T-cell (primary cell): ENCODE results near the gene ATP6V0E2. TPM values are rescaled to one million over a fixed set of nuclear protein-coding genes. Genes with fewer than 3 reads are reported as not detected.

Experiments
- ATAC-seq, 4 experiments: fragments of 200-7000 bp in 3 of 4; fragments of 150-1000 bp in 1 of 4; cut with Tn5 transposase; replicated peaks in 1 of 4; 1 replicate in 3 of 4; 2 replicates in 1 of 4; pipeline ENCODE4 v1.10.0; 2021; ENCODE audit warnings: moderate library complexity in 3 of 4, mild to moderate bottlenecking in 2 of 4, moderate number of reproducible peaks in 1 of 4
- CTCF ChIA-PET, 2 donors: fragments of 300-600 bp; sonication (Branson Sonifier 250); formaldehyde crosslinking; loops; one replicate each; lab custom pipeline; 2022; ENCODE audit warnings: antibody characterized with exemption in 2 of 2; lab: Charles Lee
- POLR2A ChIA-PET, 2 donors: fragments of 300-600 bp; sonication (Branson Sonifier 250); formaldehyde crosslinking; loops; one replicate each; lab custom pipeline; 2022; ENCODE audit warnings: antibody characterized with exemption in 2 of 2; lab: Charles Lee
- DNase-seq, 35 experiments: peaks; one replicate each; pipeline versions ENCODE4 v3.0.0 to v3.0.0-alpha.2; 2013 to 2023
- H3K27ac ChIP-seq: one replicate; pipeline ENCODE4 v1.5.1; 2013; ENCODE audit warnings: low read length
- H3K27me3 ChIP-seq, 2 experiments: replicated peaks in 1 of 2; 1 replicate in 1 of 2; 2 replicates in 1 of 2; pipeline versions ENCODE4 v1.6.1 to v1.7.0; 2013; ENCODE audit warnings: low read length in 1 of 2, mixed read lengths in 1 of 2; ENCODE audit not compliant: control insufficient read depth in 2 of 2, insufficient read depth in 2 of 2; ENCODE audit errors: extremely low read depth in 1 of 2
- H3K36me3 ChIP-seq, 2 donors: 1 replicate in 1 of 2; 2 replicates in 1 of 2; pipeline versions ENCODE4 v1.6.1 to v1.7.0; 2013; ENCODE audit warnings: low read length in 1 of 2; ENCODE audit not compliant: control insufficient read depth in 2 of 2, insufficient read depth in 1 of 2; ENCODE audit errors: extremely low read depth in 1 of 2
- H3K4me1 ChIP-seq, 2 experiments: 1 replicate in 1 of 2; 2 replicates in 1 of 2; pipeline versions ENCODE4 v1.6.1 to v1.7.0; 2013; ENCODE audit warnings: low read length in 2 of 2, mixed read lengths in 1 of 2; ENCODE audit not compliant: insufficient read depth in 2 of 2, control insufficient read depth in 1 of 2; ENCODE audit errors: extremely low read depth in 1 of 2
- H3K4me3 ChIP-seq, 2 donors: 1 replicate in 1 of 2; 2 replicates in 1 of 2; pipeline versions ENCODE4 v1.5.1 to v1.7.0; 2013; ENCODE audit warnings: mild to moderate bottlenecking in 2 of 2, low read length in 1 of 2, moderate library complexity in 1 of 2; ENCODE audit not compliant: control insufficient read depth in 1 of 2; ENCODE audit errors: extremely low read depth in 1 of 2
- H3K9me3 ChIP-seq: 2 replicates; pipeline ENCODE4 v1.7.0; 2013
- H3K27ac Mint-ChIP-seq, 2 donors: one replicate each; pipeline ENCODE4 v1.8.0; 2020 to 2021; ENCODE audit warnings: mild to moderate bottlenecking in 2 of 2, mixed read lengths in 2 of 2
- H3K27me3 Mint-ChIP-seq, 2 donors: one replicate each; pipeline ENCODE4 v1.8.0; 2021 to 2022; ENCODE audit warnings: mixed read lengths in 2 of 2
- H3K36me3 Mint-ChIP-seq: one replicate; pipeline ENCODE4 v1.8.0; 2021; ENCODE audit warnings: mixed read lengths
- H3K4me1 Mint-ChIP-seq, 3 donors: one replicate each; pipeline ENCODE4 v1.8.0; 2020 to 2022; ENCODE audit warnings: mixed read lengths in 3 of 3, mild to moderate bottlenecking in 1 of 3
- H3K4me3 Mint-ChIP-seq, 3 donors: one replicate each; pipeline ENCODE4 v1.8.0; 2020 to 2022; ENCODE audit warnings: mild to moderate bottlenecking in 3 of 3, mixed read lengths in 3 of 3, moderate library complexity in 3 of 3
- H3K9me3 Mint-ChIP-seq, 3 donors: one replicate each; pipeline ENCODE4 v1.8.0; 2020 to 2022; ENCODE audit warnings: mixed read lengths in 3 of 3
- WGBS: methylation state at CpG from one replicate; pipeline ENCODE4 v1.1.5; 2013; ENCODE audit warnings: missing lambda C conversion rate; ENCODE audit not compliant: insufficient coverage; 5-methylcytosine and 5-hydroxymethylcytosine counted together
- total RNA-seq, 35 experiments: library from RNA in 6 of 35; stranded (reverse) in 6 of 35; fragments of 120-200 nt in 1 of 35; gene quantifications; one replicate each; pipeline versions ENCODE4 v1.2.1 to v1.2.4 and lab custom pipeline; 2013 to 2026

The ATP6V0E2 gene
- total RNA-seq, 5 donors from 2014 or later (not counting 1 experiment from before 2014, with no cell fraction given): 48.5 to 79.4 (median 63.9) TPM

GRCh38 chr7:149881328-149882247 lies 7.8 kb downstream of the ATP6V0E2 start:
- whole genome bisulfite sequencing: 91% methylated on average over 15 of the region's 19 CpGs
- Mint-ChIP-seq H3K36me3 (peaks cover 28% of the 10 kb centered on the region), H3K9me3 (no peaks in the 10 kb centered on the region), H3K4me3 (no peak overlapping the region), H3K27me3 (no peaks in the 10 kb centered on the region), H3K4me1 (peaks cover 23 to 33% (median 23%) of the 10 kb centered on the region in 3 donors), H3K27ac (peak overlapping the region; percentile 50 to 64)
- Histone ChIP-seq H3K4me3 (no peak overlapping the region), H3K9me3 (no peaks in the 10 kb centered on the region), H3K27ac (no peak overlapping the region), H3K27me3 (no peaks in the 10 kb centered on the region), H3K4me1 (peaks cover 0 to 8% of the 10 kb centered on the region in 2 experiments), H3K36me3 (peaks cover 0 to 32% of the 10 kb centered on the region in 2 donors)
- CTCF ChIA-PET: no interaction called here
- ATAC-seq (no peak), DNase-seq (peak in 1 of 35 experiments; percentile 0)
- POLR2A ChIA-PET: no interaction called here

- H3K9me3 ChIP-seq: no peaks in the 10 kb centered on the region
- Mint-ChIP-seq H3K9me3 (no peaks in the 10 kb centered on the region), H3K36me3 (peaks cover 30% of the 10 kb centered on the region), H3K4me3 (no peak overlapping the region), H3K4me1 (peaks cover 20 to 27% (median 23%) of the 10 kb centered on the region in 3 donors), H3K27ac (peak overlapping the region; percentile 32 to 76), H3K27me3 (no peaks in the 10 kb centered on the region)
- CTCF ChIA-PET: interaction anchor here in 1 of 2 donors (0.6 to 1.4 kb wide), 4 partner anchors 13 to 1611 kb away, joined by 3 to 5 read pairs (median 3); partner anchors contain the start of gene ZNF862
- peaks cover 0 to 8% of the 10 kb centered on the region in 2 experiments for H3K4me1 ChIP-seq
- H3K36me3 ChIP-seq: peaks cover 0 to 25% of the 10 kb centered on the region in 2 donors
- H3K4me3 ChIP-seq: no peak overlapping the region
- 90% methylated on average over 4 of the region's 11 CpGs for WGBS
- POLR2A ChIA-PET: no interaction called here
- peak in 1 of 35 experiments; percentile 0 for DNase-seq
- no peak overlapping the region for H3K27ac ChIP-seq
- no peaks in the 10 kb centered on the region for H3K27me3 ChIP-seq
- no peak for ATAC-seq
Measured at GRCh38 chr7:149882248-149883047, 8.7 kb downstream of the ATP6V0E2 start.

- Histone ChIP-seq H3K9me3 (no peaks in the 10 kb centered on the region), H3K36me3 (peaks cover 0 to 19% of the 10 kb centered on the region in 2 donors), H3K4me1 (peaks cover 0 to 8% of the 10 kb centered on the region in 2 experiments), H3K4me3 (no peak overlapping the region), H3K27me3 (no peaks in the 10 kb centered on the region), H3K27ac (no peak overlapping the region)
- CTCF ChIA-PET: interaction anchor here in 1 of 2 donors (0.7 to 1.7 kb wide), 6 partner anchors 8 to 45 kb away, joined by 3 to 5 read pairs (median 3); partner anchors contain the start of gene ZNF862
- ATAC-seq: peak in 1 of 4 experiments; percentile 13
- no peaks in the 10 kb centered on the region for H3K9me3 Mint-ChIP-seq
- H3K4me1 Mint-ChIP-seq: peaks cover 15 to 23% (median 21%) of the 10 kb centered on the region in 3 donors
- peak overlapping the region; percentile 32 to 76 for H3K27ac Mint-ChIP-seq
- peaks cover 32% of the 10 kb centered on the region for H3K36me3 Mint-ChIP-seq
- peak in 1 of 35 experiments; percentile 0 for DNase-seq
- H3K4me3 Mint-ChIP-seq: no peak overlapping the region
- POLR2A ChIA-PET: no interaction called here
- 62% methylated on average over 8 of the region's 8 CpGs for WGBS
- H3K27me3 Mint-ChIP-seq: no peaks in the 10 kb centered on the region
Measured at GRCh38 chr7:149883048-149883438, 9.3 kb downstream of the ATP6V0E2 start.

GRCh38 chr7:149883452-149883861 lies 9.7 kb downstream of the ATP6V0E2 start:
- Histone ChIP-seq H3K27me3 (no peaks in the 10 kb centered on the region), H3K4me1 (peaks cover 0 to 8% of the 10 kb centered on the region in 2 experiments), H3K4me3 (no peak overlapping the region), H3K27ac (no peak overlapping the region), H3K9me3 (no peaks in the 10 kb centered on the region), H3K36me3 (peaks cover 0 to 17% of the 10 kb centered on the region in 2 donors)
- H3K27ac Mint-ChIP-seq: peak overlapping the region in 1 of 2 donors; percentile 76
- peaks cover 13 to 27% (median 17%) of the 10 kb centered on the region in 3 donors for H3K4me1 Mint-ChIP-seq
- no peaks in the 10 kb centered on the region for H3K9me3 Mint-ChIP-seq
- H3K27me3 Mint-ChIP-seq: no peaks in the 10 kb centered on the region
- CTCF ChIA-PET: interaction anchor here in 1 of 2 donors (0.6 to 1.7 kb wide), 7 partner anchors 8 to 52 kb away, joined by 3 to 5 read pairs (median 4); partner anchors contain the start of gene ZNF862
- 37% methylated on average over 11 of the region's 12 CpGs for WGBS
- H3K36me3 Mint-ChIP-seq: peaks cover 32% of the 10 kb centered on the region
- ATAC-seq (peak; percentile 78 to 84 (median 80)), DNase-seq (peak in 28 of 35 experiments; percentile 20 to 71 (median 44))
- POLR2A ChIA-PET: no interaction called here
- no peak overlapping the region for H3K4me3 Mint-ChIP-seq

GRCh38 chr7:149884016-149884415 lies 10.2 kb downstream of the ATP6V0E2 start:
- CTCF ChIA-PET: interaction anchor here in 1 of 2 donors (0.6 to 1.7 kb wide), 7 partner anchors 9 to 53 kb away, joined by 3 to 5 read pairs (median 4); partner anchors contain the start of gene ZNF862
- H3K9me3 Mint-ChIP-seq: no peaks in the 10 kb centered on the region
- no peaks in the 10 kb centered on the region for H3K9me3 ChIP-seq
- no peak overlapping the region for H3K4me3 Mint-ChIP-seq
- peaks cover 13 to 29% (median 17%) of the 10 kb centered on the region in 3 donors for H3K4me1 Mint-ChIP-seq
- H3K27ac Mint-ChIP-seq: peak overlapping the region in 1 of 2 donors; percentile 76
- no peaks in the 10 kb centered on the region for H3K27me3 ChIP-seq
- H3K36me3 Mint-ChIP-seq: peaks cover 32% of the 10 kb centered on the region
- H3K4me1 ChIP-seq: peaks cover 0 to 8% of the 10 kb centered on the region in 2 experiments
- peaks cover 0 to 15% of the 10 kb centered on the region in 2 donors for H3K36me3 ChIP-seq
- no peak for ATAC-seq
- no peak overlapping the region for H3K4me3 ChIP-seq
- H3K27me3 Mint-ChIP-seq: no peaks in the 10 kb centered on the region
- 100% methylated on average over 4 of the region's 4 CpGs for WGBS
- POLR2A ChIA-PET: no interaction called here
- H3K27ac ChIP-seq: no peak overlapping the region
- no peak for DNase-seq
